ENCODE data around the gene MCHR1.

Gene MCHR1

DNA sequence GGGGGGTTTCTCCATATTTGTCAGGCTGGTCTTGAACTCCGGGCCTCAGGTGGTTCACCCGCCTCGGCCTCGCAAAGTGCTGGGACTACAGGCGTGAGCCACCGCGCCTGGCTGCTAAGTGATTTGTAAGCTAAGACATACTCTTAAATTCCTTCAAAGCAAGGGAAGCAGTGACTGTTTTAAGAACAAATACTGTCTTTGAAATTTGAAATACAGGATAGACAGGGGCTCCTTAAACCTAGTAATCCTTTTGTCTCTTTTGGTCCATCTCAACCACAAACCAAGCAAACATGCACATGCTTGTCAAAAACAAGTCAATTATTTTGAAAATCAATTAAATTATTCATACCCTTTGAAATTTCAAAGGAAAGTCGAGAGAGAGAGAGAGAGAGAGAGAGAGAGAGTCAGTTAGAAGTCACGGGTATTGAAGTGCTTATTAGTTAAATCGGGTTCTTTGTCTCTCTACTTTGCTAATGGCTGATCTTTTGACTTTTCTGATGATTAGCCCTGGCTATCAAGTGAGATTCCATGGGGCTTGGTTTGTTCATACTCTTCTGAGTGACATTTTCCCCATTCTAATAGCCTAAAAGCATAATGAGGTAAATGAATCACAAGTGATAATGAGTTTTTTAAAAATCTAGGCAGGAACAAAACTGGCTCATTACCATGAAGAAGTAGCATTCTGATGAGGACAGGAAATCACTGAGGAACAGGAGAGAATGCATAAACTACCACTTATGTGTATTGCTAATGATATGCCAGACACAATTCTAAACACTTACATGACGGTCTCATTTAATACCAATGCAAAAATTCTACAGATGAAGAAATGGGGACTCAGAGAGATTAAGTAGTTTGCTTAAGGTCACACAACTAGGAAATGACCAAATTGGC, 48.0 kb downstream of the MCHR1 start:
- no peak for DNase-seq (ENCODE audit: low spot score)

DNA sequence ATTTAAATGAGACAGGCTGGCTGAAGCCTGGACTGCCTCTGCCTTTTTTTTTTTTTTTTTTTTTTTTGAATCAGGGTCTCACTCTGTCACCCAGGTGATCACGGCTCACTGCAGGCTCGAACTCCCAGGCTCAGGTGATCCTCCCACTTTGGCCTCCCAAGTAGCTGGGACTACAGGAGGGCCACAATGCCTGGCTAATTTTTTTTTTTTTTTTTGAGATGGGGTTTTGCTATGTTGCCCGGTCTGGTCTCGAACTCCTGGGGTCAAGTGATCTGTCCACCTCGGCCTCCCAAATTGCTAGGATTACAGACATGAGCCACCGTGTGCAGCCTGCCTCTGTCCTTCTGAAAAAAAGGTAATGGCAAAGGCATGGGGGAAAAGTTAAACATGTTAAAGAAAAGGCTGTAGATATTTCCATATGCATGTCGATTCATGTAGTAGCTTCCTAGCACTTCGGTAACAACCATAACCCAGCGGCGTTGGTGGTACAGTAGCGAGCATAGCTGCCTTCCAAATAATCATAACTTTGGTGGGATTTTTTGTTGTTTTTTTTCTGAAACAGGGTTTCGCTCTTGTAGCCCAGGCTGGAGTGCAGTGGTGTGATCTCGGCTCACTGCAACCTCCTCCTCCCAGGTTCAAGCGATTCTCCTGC, 48.8 kb downstream of the MCHR1 start:
- DNase-seq (ENCODE audit: low spot score): no peak

DNA sequence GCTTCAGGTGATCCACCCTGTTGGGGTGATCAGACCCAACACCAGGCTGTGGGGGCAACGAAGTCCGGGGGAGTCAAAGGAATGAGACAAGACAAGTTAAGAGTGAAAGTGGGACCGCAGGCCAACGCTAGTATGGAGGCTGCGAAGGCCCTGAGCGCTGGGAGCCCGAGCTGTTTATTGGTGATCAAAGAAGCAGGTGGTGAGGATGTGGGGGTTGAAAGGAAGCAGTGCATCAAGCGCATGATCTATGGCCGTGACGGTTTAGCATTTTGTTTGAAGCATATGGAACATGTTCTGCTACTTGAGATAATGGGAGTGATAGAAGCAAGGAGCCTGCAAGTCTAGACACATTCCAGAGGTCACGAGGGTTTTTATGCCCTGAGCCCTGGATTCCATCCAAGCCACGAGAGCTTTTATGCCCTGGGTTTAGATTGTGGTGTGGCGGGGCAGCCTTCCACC, 49.5 kb downstream of the MCHR1 start:
- DNase-seq (ENCODE audit: low spot score): peak; percentile 32

GRCh38 chr22:40729284-40729683, 50.0 kb downstream of the MCHR1 start:
- DNase-seq (ENCODE audit: low spot score): no peak

Data from activated CD4-positive, alpha-beta T cell treated with anti-CD3 and anti-CD28 coated beads, Interleukin-2, Interleukin-4, amounts not matched to agents 100 ng/mL and 50 ng/mL, durations not matched to agents 16 hours and 8 hours (primary cell).